GM13976 (cell line): ENCODE data around the gene HLA-DQA1.
A peak's percentile ranks its signal among the peaks of the same experiment; 100 is the strongest.

ENCODE experiments used
- DNase-seq: peaks from one replicate; pipeline ENCODE4 v3.0.0; 2012; ENCODE audit warnings: low spot score
- CTCF ChIP-seq: IDR thresholded peaks from 2 replicates; pipeline ENCODE4 v1.5.1; 2012; ENCODE audit warnings: borderline replicate concordance, mild to moderate bottlenecking; ENCODE audit not compliant: insufficient read depth; ENCODE audit errors: extremely low read depth, missing control alignments, control extremely low read depth
- in situ Hi-C: fragments of 300-500 bp; cut with MboI; formaldehyde crosslinking; loops from one replicate; pipeline ENCODE4 v1.12.0; 2022; ENCODE audit warnings: low sequenced_read_pairs, mixed read lengths, inconsistent platforms; ENCODE audit not compliant: unreplicated experiment

The HLA-DQA1 gene

GRCh38 chr6:32603222-32603621 is 34.0 kb upstream of the HLA-DQA1 start:
- in situ Hi-C loops, result no loop called here
- no peak for DNase-seq
- no peak for TF ChIP-seq CTCF

GRCh38 chr6:32603888-32604287 is 33.3 kb upstream of the HLA-DQA1 start:
- DNase-seq, result no peak
- in situ Hi-C loops, result no loop called here
- TF ChIP-seq CTCF, result no peak

GRCh38 chr6:32604434-32604877 is 32.8 kb upstream of the HLA-DQA1 start:
- in situ Hi-C loops, result no loop called here
- DNase-seq, result peak; percentile 47
- TF ChIP-seq CTCF, result no peak

GRCh38 chr6:32607263-32607987 is 29.8 kb upstream of the HLA-DQA1 start:
- in situ Hi-C loops, result no loop called here
- no peak for DNase-seq
- no peak for TF ChIP-seq CTCF

GRCh38 chr6:32607988-32608298 is 29.3 kb upstream of the HLA-DQA1 start:
- no peak for TF ChIP-seq CTCF
- no peak for DNase-seq
- in situ Hi-C loops, result no loop called here

- no peak for DNase-seq
- in situ Hi-C loops, result no loop called here
- TF ChIP-seq CTCF, result no peak
These were observed 28.8 kb upstream of the HLA-DQA1 start for GRCh38 chr6:32608362-32608761.
